ENCODE data around the gene BRWD1. TPM values are rescaled to one million over a fixed set of nuclear protein-coding genes. Genes with fewer than 3 reads are reported as not detected.

Gene BRWD1
- total RNA-seq, 3 donors from 2014 or later, result 40.6 to 58.6 (median 52.5) TPM

DNA sequence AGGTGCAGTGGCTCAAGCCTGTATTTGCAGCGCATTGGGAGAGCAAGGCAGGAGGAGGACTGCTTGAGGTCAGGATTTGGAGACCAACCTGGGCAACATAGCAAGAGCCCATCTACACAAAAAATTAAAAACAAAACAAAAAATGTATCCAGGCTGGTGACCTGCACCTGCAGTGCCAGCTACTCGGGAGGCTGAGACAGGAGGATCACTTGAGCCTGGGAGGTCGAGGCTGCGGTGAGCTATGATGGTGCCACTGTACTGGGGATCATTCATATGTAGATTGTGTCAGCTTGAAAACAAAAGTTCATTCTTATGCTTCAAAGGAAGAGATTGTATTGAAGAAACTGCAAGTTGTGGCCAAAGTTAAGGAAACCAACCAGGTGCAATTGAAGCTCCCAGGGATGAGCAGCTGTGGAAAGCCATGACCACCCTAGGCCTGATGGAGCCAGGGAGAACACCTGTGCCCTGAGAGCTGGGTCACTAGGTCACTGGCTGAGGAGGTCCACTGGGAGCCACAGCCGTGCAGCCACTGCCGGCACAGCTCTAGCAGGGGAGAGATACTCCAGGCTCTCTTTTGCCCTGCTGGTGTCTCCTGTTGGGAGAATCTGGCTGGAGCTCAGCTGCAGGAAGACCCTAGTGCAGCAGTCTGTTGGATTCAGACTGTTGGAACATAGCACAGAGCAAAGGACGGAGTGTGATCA is 13.3 kb upstream of the BRWD1 start:
- H3K36me3 ChIP-seq (ENCODE audit: low read depth), result no peaks in the 10 kb centered on the region
- ATAC-seq (no peak), DNase-seq (no peak)
- intact Hi-C loops (cut with DNase I, micrococcal nuclease), result no loop called here
- H3K4me3 ChIP-seq, result no peak overlapping the region
- no peaks in the 10 kb centered on the region for H3K9me3 ChIP-seq
- H3K4me1 ChIP-seq (ENCODE audit: low read depth), result no peaks in the 10 kb centered on the region
- TF ChIP-seq, protein P1, sequence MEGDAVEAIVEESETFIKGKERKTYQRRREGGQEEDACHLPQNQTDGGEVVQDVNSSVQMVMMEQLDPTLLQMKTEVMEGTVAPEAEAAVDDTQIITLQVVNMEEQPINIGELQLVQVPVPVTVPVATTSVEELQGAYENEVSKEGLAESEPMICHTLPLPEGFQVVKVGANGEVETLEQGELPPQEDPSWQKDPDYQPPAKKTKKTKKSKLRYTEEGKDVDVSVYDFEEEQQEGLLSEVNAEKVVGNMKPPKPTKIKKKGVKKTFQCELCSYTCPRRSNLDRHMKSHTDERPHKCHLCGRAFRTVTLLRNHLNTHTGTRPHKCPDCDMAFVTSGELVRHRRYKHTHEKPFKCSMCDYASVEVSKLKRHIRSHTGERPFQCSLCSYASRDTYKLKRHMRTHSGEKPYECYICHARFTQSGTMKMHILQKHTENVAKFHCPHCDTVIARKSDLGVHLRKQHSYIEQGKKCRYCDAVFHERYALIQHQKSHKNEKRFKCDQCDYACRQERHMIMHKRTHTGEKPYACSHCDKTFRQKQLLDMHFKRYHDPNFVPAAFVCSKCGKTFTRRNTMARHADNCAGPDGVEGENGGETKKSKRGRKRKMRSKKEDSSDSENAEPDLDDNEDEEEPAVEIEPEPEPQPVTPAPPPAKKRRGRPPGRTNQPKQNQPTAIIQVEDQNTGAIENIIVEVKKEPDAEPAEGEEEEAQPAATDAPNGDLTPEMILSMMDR (IDR thresholded peaks at IDR 0.05), result no peak

DNA sequence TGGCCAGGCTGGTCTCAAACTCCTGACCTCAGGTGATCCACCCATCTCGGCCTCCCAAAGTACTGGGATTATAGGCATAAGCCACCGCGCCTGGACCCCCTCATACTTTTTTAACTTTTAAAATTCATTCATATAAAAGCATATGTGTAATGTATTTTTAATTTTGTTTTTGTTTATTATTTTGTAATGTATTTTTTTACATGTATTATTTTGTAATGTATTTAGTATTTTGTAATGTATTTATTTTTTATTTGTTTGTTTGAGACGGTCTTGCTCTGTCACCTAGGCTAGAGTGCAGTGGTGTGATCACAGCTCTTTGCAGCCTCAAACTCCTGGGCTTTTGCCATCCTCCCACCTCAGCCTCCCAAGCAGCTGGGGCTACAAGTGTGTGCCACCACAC is 12.0 kb upstream of the BRWD1 start:
- no peaks in the 10 kb centered on the region for H3K4me1 ChIP-seq (ENCODE audit: low read depth)
- no peaks in the 10 kb centered on the region for H3K36me3 ChIP-seq (ENCODE audit: low read depth)
- ATAC-seq (no peak), DNase-seq (no peak)
- intact Hi-C loops (cut with DNase I, micrococcal nuclease), result no loop called here
- TF ChIP-seq, protein P1 (IDR thresholded peaks at IDR 0.05), result no peak
- no peaks in the 10 kb centered on the region for H3K9me3 ChIP-seq
- no peak overlapping the region for H3K4me3 ChIP-seq

DNA sequence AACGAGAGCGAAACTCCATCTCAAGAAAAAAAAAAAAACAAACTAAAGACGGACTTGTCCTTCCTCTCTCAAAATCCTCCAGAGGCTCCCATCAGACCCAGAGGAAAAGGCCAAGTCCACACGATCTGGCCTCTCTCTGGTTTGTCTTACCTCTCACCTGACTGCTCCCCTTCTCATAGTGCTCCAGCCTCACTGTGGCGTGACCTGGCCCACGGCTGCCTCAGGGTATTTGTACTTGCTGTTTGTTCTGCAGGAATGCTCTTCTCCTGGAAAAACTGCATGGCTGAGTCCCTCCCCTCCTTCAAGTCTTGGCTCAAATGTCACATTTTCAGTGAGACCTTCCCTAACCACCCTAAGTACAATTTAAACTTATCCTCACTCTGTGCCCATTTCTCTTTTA is 8.0 kb upstream of the BRWD1 start:
- intact Hi-C loops (cut with DNase I, micrococcal nuclease), result no loop called here
- Histone ChIP-seq H3K4me3 (no peak overlapping the region), H3K4me1 (ENCODE audit: low read depth) (no peaks in the 10 kb centered on the region), H3K36me3 (ENCODE audit: low read depth) (no peaks in the 10 kb centered on the region), H3K9me3 (no peaks in the 10 kb centered on the region)
- no peak for DNase-seq
- TF ChIP-seq, protein P1 (IDR thresholded peaks at IDR 0.05), result no peak
- ATAC-seq, result no peak

- intact Hi-C loops (cut with DNase I, micrococcal nuclease), result no loop called here
- Histone ChIP-seq H3K4me3 (no peak overlapping the region), H3K9me3 (no peaks in the 10 kb centered on the region), H3K36me3 (ENCODE audit: low read depth) (no peaks in the 10 kb centered on the region), H3K4me1 (ENCODE audit: low read depth) (peaks cover 2% of the 10 kb centered on the region)
- DNase-seq (no peak), ATAC-seq (no peak)
- TF ChIP-seq, protein P1 (IDR thresholded peaks at IDR 0.05), result no peak
Observed at GRCh38 chr21:39319814-39320332, 6.4 kb upstream of the BRWD1 start.

- H3K4me3 ChIP-seq, result no peak overlapping the region
- TF ChIP-seq, protein P1 (IDR thresholded peaks at IDR 0.05), result no peak
- H3K9me3 ChIP-seq, result no peaks in the 10 kb centered on the region
- ATAC-seq (no peak), DNase-seq (no peak)
- no peaks in the 10 kb centered on the region for H3K36me3 ChIP-seq (ENCODE audit: low read depth)
- intact Hi-C loops (cut with DNase I, micrococcal nuclease), result no loop called here
- H3K4me1 ChIP-seq (ENCODE audit: low read depth), result peaks cover 6% of the 10 kb centered on the region
Observed at GRCh38 chr21:39319251-39319756, 5.9 kb upstream of the BRWD1 start.
